Lower leg skin (tissue), 4 donors: Measurements from ENCODE around the gene MMP24. TPM values are rescaled to one million over a fixed set of nuclear protein-coding genes. Genes with fewer than 3 reads are reported as not detected.

ENCODE experiments used
- DNase-seq, 2 donors: peaks; one replicate each; pipeline ENCODE4 v3.0.0-alpha.2; 2019; ENCODE audit warnings: low spot score in 2 of 2
- H3K4me3 ChIP-seq: fragments of 200-600 bp; sonication (generic); 2 replicates; pipeline ENCODE4 v1.5.1; 2017; ENCODE audit warnings: mild to moderate bottlenecking, low read depth; ENCODE audit not compliant: poor library complexity, severe bottlenecking
- CTCF ChIP-seq, 3 donors: fragments of 450-650 bp; IDR thresholded peaks; one replicate each; pipeline ENCODE4 v1.5.1; 2016; ENCODE audit warnings: antibody characterized with exemption in 3 of 3, mild to moderate bottlenecking in 3 of 3, moderate library complexity in 2 of 3
- POLR2A ChIP-seq, 2 donors: fragments of 450-650 bp; IDR thresholded peaks; one replicate each; pipeline ENCODE4 v1.6.1; 2016 to 2017; ENCODE audit warnings: antibody characterized with exemption in 2 of 2, mild to moderate bottlenecking in 1 of 2, moderate library complexity in 1 of 2
- WGBS, 2 donors: methylation state at CpG; one replicate each; pipeline ENCODE4 v1.1.5; 2018; 5-methylcytosine and 5-hydroxymethylcytosine counted together
- intact Hi-C: fragments of 100-400 bp; cut with DNase I; formaldehyde crosslinking; loops from one replicate; pipeline ENCODE4 v1.15.0; 2023; ENCODE audit warnings: low total_unique reads
- total RNA-seq, 4 donors: library from RNA; depleted of rRNA; stranded (reverse); fragments of >200 nt; gene quantifications; one replicate each; pipeline ENCODE4 v1.1.0, GENCODE V29; 2016

MMP24 gene
- total RNA-seq, 4 donors from 2014 or later, result 0.11 to 0.71 (median 0.27) TPM; not detected in 1

- intact Hi-C loops, result no loop called here
- TF ChIP-seq CTCF (IDR thresholded peaks at IDR 0.05) (no peak), POLR2A (IDR thresholded peaks at IDR 0.05) (no peak)
- no peak for DNase-seq
- WGBS, 2 donors, result 87 to 91% methylated on average over 4 of the region's 4 CpGs
- no peak overlapping the region for H3K4me3 ChIP-seq
Observed at GRCh38 chr20:35300469-35301262, 74.2 kb downstream of the MMP24 start.

GRCh38 chr20:35301426-35301825, 74.9 kb downstream of the MMP24 start:
- no peak for DNase-seq
- TF ChIP-seq POLR2A (IDR thresholded peaks at IDR 0.05) (no peak), CTCF (IDR thresholded peaks at IDR 0.05) (no peak)
- WGBS, 2 donors, result 89 to 96% methylated on average over 2 of the region's 2 CpGs
- intact Hi-C loops, result no loop called here
- H3K4me3 ChIP-seq, result no peak overlapping the region

GRCh38 chr20:35302421-35303335, 76.2 kb downstream of the MMP24 start:
- DNase-seq, result no peak
- no peak for TF ChIP-seq CTCF (IDR thresholded peaks at IDR 0.05)
- TF ChIP-seq POLR2A (IDR thresholded peaks at IDR 0.05), result no peak
- intact Hi-C loops, result no loop called here
- no peak overlapping the region for H3K4me3 ChIP-seq
- 70 to 83% methylated on average over 6 of the region's 6 CpGs for WGBS, 2 donors

- WGBS, 2 donors, result 65 to 70% methylated on average over 11 of the region's 11 CpGs
Observed at GRCh38 chr20:35303382-35303734, 76.9 kb downstream of the MMP24 start.

More at GRCh38 chr20:35303382-35303734, 76.9 kb downstream of the MMP24 start:
- DNase-seq, result no peak
- no peak for TF ChIP-seq CTCF (IDR thresholded peaks at IDR 0.05)
- no peak for TF ChIP-seq POLR2A (IDR thresholded peaks at IDR 0.05)
- intact Hi-C loops, result no loop called here
- no peak overlapping the region for H3K4me3 ChIP-seq
